HepG2 (cell line): ENCODE data around the gene DHX16. TPM values are rescaled to one million over a fixed set of nuclear protein-coding genes. Genes with fewer than 3 reads are reported as not detected.
A peak's percentile ranks its signal among the peaks of the same experiment; 100 is the strongest.

Experiments
- CHD4 ChIP-seq: fragments of 200-600 bp; sonication (generic); IDR thresholded peaks from 2 replicates; pipeline ENCODE4 v1.7.0; 2017; ENCODE audit warnings: mild to moderate bottlenecking, low read length, borderline replicate concordance
- E2F2 ChIP-seq: sonication (generic); formaldehyde crosslinking; IDR thresholded peaks from 2 replicates; pipeline ENCODE4 v1.4.0; 2020; ENCODE audit warnings: missing genetic modification reagents, borderline replicate concordance
- ESRRA ChIP-seq: sonication (generic); formaldehyde crosslinking; IDR thresholded peaks from 2 replicates; pipeline ENCODE4 v1.5.1; 2020; ENCODE audit warnings: mild to moderate bottlenecking, low read depth, missing genetic modification reagents
- HOXD1 ChIP-seq: sonication (generic); formaldehyde crosslinking; IDR thresholded peaks from 2 replicates; pipeline ENCODE4 v1.5.0; 2020; ENCODE audit warnings: missing genetic modification reagents
- IKZF4 ChIP-seq: sonication (generic); formaldehyde crosslinking; IDR thresholded peaks from 2 replicates; pipeline ENCODE4 v1.5.1; 2020; ENCODE audit warnings: borderline replicate concordance, mild to moderate bottlenecking, low read depth, missing genetic modification reagents; ENCODE audit errors: not compliant biosample characterization
- KDM1A ChIP-seq: IDR thresholded peaks from 2 replicates; pipeline ENCODE4 v1.6.1; 2016; ENCODE audit warnings: missing compliant biosample characterization
- KLF9 ChIP-seq: IDR thresholded peaks from 2 replicates; pipeline ENCODE4 v1.6.1; 2016; ENCODE audit warnings: low read depth
- MBD4 ChIP-seq: IDR thresholded peaks from 2 replicates; pipeline ENCODE4 v1.6.1; 2012; ENCODE audit warnings: low read length, inconsistent platforms, borderline replicate concordance
- TOE1 ChIP-seq: sonication (generic); formaldehyde crosslinking; IDR thresholded peaks from 2 replicates; pipeline ENCODE4 v1.4.0; 2020; ENCODE audit warnings: mild to moderate bottlenecking, missing genetic modification reagents
- TP53 ChIP-seq: sonication (generic); formaldehyde crosslinking; conservative IDR thresholded peaks from 2 replicates; pipeline ENCODE4 v1.4.0; 2020; ENCODE audit warnings: missing genetic modification reagents
- TRIM22 ChIP-seq: fragments of 450-650 bp; IDR thresholded peaks from 2 replicates; pipeline ENCODE4 v1.6.1; 2017
- ZFP36L2 ChIP-seq: sonication (generic); formaldehyde crosslinking; IDR thresholded peaks from 2 replicates; pipeline ENCODE4 v1.4.0; 2020; ENCODE audit warnings: missing genetic modification reagents
- ZNF160 ChIP-seq: sonication (generic); formaldehyde crosslinking; IDR thresholded peaks from 2 replicates; pipeline ENCODE4 v1.8.0; 2022; ENCODE audit warnings: mild to moderate bottlenecking, inconsistent platforms, missing genetic modification reagents
- ZNF496 ChIP-seq: sonication (generic); formaldehyde crosslinking; IDR thresholded peaks from 2 replicates; pipeline ENCODE4 v1.8.1; 2023; ENCODE audit warnings: mild to moderate bottlenecking, moderate library complexity, missing genetic modification reagents; ENCODE audit not compliant: insufficient replicate concordance
- ZNF577 ChIP-seq: sonication (generic); formaldehyde crosslinking; IDR thresholded peaks from 2 replicates; pipeline ENCODE4 v1.4.0; 2020; ENCODE audit warnings: mild to moderate bottlenecking, low read depth, missing genetic modification reagents, borderline replicate concordance
- ZNF580 ChIP-seq: IDR thresholded peaks from 2 replicates; pipeline ENCODE4 v1.6.1; 2016; ENCODE audit warnings: low read depth, borderline replicate concordance
- ZNF607 ChIP-seq: sonication (generic); formaldehyde crosslinking; IDR thresholded peaks from 2 replicates; pipeline ENCODE4 v1.5.1; 2020; ENCODE audit warnings: missing genetic modification reagents, mild to moderate bottlenecking, borderline replicate concordance
- ZNF670 ChIP-seq: sonication (generic); formaldehyde crosslinking; IDR thresholded peaks from 2 replicates; pipeline ENCODE4 v1.8.0; 2022; ENCODE audit warnings: mild to moderate bottlenecking, missing genetic modification reagents, borderline replicate concordance
- ZNF781 ChIP-seq: sonication (generic); formaldehyde crosslinking; IDR thresholded peaks from 2 replicates; pipeline ENCODE4 v1.5.1; 2020; ENCODE audit warnings: borderline replicate concordance, mild to moderate bottlenecking, missing genetic modification reagents; ENCODE audit errors: not compliant biosample characterization
- ZSCAN31 ChIP-seq: sonication (generic); formaldehyde crosslinking; IDR thresholded peaks from 2 replicates; pipeline ENCODE4 v1.5.0; 2020; ENCODE audit warnings: low read depth, mild to moderate bottlenecking, missing genetic modification reagents
- polyA plus RNA-seq, 8 experiments: library from polyadenylated mRNA; depleted of rRNA in 3 of 8; stranded (reverse) in 7 of 8; unstranded in 1 of 8; fragments of >200 nt; fragmentation: Illumina TruSeq in 4 of 8; extraction: Trizol in 4 of 8; gene quantifications; 2 replicates each; pipeline versions ENCODE4 v1.2.1 to v1.2.3, GENCODE V29; 2011 to 2016; ENCODE audit warnings: low read depth in 4 of 8, missing spikeins in 1 of 8, mixed read lengths in 1 of 8; ENCODE audit not compliant: insufficient read depth in 1 of 8
- total RNA-seq, 5 experiments: library from RNA; depleted of rRNA; stranded (reverse); fragments of >200 nt; fragmentation: Illumina TruSeq; extraction: Trizol; gene quantifications; 2 replicates each; pipeline ENCODE4 v1.2.3, GENCODE V29; 2016; ENCODE audit warnings: low read depth in 1 of 5
- TF ChIP-seq, protein P1 (sequence below): sonication (generic); formaldehyde crosslinking; IDR thresholded peaks from 2 replicates; pipeline ENCODE4 v1.8.1; 2023; ENCODE audit warnings: mild to moderate bottlenecking, missing genetic modification reagents
- TF ChIP-seq, protein P2 (sequence below): sonication (generic); formaldehyde crosslinking; conservative IDR thresholded peaks from 2 replicates; pipeline ENCODE4 v1.8.0; 2022; ENCODE audit warnings: low read depth, missing genetic modification reagents

DHX16 gene
- total and polyA plus RNA-seq, 2 of the 13 experiments (the other 11 are each of a cell fraction or from before 2014, with no cell fraction given): 57.0 to 58.5 TPM

DNA sequence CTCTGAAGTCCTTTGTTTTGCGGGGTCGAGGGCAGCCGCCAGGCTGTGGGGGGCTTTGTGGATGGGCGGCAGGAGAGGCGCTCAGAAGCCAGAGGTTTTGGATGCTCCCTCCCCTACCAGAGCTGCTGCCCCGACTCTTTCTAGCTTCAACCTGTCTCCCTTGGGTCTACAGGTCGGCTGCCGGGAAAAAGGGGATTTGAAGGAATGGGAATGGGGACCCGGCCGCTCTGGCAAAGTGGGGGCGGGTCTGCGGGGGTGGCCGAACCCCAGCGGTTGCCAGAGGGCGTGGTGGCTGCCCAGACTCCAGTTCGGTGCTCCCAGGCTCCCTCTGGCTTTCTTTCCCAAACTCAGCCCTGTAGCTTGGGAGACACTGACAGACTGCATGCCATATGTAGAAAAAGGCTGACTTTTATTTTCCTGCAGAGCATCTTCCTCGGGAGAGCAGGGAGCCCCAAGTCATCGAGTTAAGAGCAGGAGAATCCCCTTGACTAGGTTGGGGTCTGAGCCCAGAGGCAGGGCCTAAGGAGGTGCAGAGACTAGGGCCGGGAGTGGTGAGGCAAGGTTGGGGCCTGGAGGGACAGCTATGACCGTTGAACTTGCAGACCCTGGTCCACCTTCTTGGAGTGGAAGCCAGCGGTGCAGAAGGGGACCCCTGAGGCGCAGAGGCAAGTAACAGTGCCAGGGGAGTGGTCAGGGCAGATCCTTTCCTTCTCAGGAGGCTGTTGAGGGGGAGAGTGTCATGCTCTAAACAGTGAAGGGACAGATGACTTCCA lies 15.0 kb upstream of the DHX16 start (continued):
- TF ChIP-seq, protein P1, sequence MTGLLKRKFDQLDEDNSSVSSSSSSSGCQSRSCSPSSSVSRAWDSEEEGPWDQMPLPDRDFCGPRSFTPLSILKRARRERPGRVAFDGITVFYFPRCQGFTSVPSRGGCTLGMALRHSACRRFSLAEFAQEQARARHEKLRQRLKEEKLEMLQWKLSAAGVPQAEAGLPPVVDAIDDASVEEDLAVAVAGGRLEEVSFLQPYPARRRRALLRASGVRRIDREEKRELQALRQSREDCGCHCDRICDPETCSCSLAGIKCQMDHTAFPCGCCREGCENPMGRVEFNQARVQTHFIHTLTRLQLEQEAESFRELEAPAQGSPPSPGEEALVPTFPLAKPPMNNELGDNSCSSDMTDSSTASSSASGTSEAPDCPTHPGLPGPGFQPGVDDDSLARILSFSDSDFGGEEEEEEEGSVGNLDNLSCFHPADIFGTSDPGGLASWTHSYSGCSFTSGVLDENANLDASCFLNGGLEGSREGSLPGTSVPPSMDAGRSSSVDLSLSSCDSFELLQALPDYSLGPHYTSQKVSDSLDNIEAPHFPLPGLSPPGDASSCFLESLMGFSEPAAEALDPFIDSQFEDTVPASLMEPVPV (CRISPR knock-in tag): no peak; the same call in 1 of the 2 replicates
- TF ChIP-seq, protein P2, sequence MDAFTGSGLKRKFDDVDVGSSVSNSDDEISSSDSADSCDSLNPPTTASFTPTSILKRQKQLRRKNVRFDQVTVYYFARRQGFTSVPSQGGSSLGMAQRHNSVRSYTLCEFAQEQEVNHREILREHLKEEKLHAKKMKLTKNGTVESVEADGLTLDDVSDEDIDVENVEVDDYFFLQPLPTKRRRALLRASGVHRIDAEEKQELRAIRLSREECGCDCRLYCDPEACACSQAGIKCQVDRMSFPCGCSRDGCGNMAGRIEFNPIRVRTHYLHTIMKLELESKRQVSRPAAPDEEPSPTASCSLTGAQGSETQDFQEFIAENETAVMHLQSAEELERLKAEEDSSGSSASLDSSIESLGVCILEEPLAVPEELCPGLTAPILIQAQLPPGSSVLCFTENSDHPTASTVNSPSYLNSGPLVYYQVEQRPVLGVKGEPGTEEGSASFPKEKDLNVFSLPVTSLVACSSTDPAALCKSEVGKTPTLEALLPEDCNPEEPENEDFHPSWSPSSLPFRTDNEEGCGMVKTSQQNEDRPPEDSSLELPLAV: no peak
- no peak for TF ChIP-seq ZNF670 (CRISPR knock-in tag)
- TF ChIP-seq ZNF160 (CRISPR knock-in tag): no peak
- TF ChIP-seq ZFP36L2 (CRISPR knock-in tag): no peak
- TF ChIP-seq TRIM22: no peak
- TF ChIP-seq ZNF496: no peak
- no peak for TF ChIP-seq ESRRA (CRISPR knock-in tag)
- TF ChIP-seq ZNF580 (CRISPR knock-in tag): no peak
- no peak for TF ChIP-seq ZSCAN31
- no peak for TF ChIP-seq TOE1
- TF ChIP-seq E2F2 (CRISPR knock-in tag): no peak
- TF ChIP-seq HOXD1: peak; percentile 52; the same call in 1 of the 2 replicates
- TF ChIP-seq TP53 (CRISPR knock-in tag): no peak
- TF ChIP-seq KLF9 (CRISPR knock-in tag): 0 out of 2 replicates have a peak, but pooled peaks have one; percentile 6
- TF ChIP-seq MBD4: no peak
- no peak for TF ChIP-seq ZNF577 (CRISPR knock-in tag)
- TF ChIP-seq ZNF607: no peak
- TF ChIP-seq IKZF4 (CRISPR knock-in tag): no peak
- TF ChIP-seq CHD4: no peak
- no peak for TF ChIP-seq KDM1A (CRISPR knock-in tag)
- no peak for TF ChIP-seq ZNF781 (CRISPR knock-in tag)
